Fibroblast of lung (primary cell): ENCODE results near the gene ADGRF4. TPM values are rescaled to one million over a fixed set of nuclear protein-coding genes. Genes with fewer than 3 reads are reported as not detected.

ENCODE experiments used
- DNase-seq, 2 donors: peaks; one replicate each; pipeline versions ENCODE4 v3.0.0 to v3.0.0-alpha.2; 2010; ENCODE audit warnings: low read depth in 2 of 2
- H2AFZ ChIP-seq: 2 replicates; pipeline ENCODE4 v1.5.1; 2012; ENCODE audit warnings: low read length, control low read depth, inconsistent platforms
- H3K27ac ChIP-seq: 2 replicates; pipeline ENCODE4 v1.5.1; 2011; ENCODE audit warnings: low read length, control low read depth; ENCODE audit not compliant: insufficient read depth
- H3K27me3 ChIP-seq: 2 replicates; pipeline ENCODE4 v1.5.1; 2011; ENCODE audit warnings: mild to moderate bottlenecking, low read length; ENCODE audit not compliant: control insufficient read depth, insufficient read depth
- H3K36me3 ChIP-seq: 2 replicates; pipeline ENCODE4 v1.5.1; 2011; ENCODE audit warnings: low read length; ENCODE audit not compliant: control insufficient read depth, insufficient read depth
- H3K4me1 ChIP-seq: 2 replicates; pipeline ENCODE4 v1.5.1; 2011; ENCODE audit warnings: low read length; ENCODE audit not compliant: control insufficient read depth, insufficient read depth; ENCODE audit errors: extremely low read depth
- H3K4me2 ChIP-seq: 2 replicates; pipeline ENCODE4 v1.5.1; 2011; ENCODE audit warnings: low read length, control low read depth; ENCODE audit not compliant: insufficient read depth; ENCODE audit errors: extremely low read depth
- H3K4me3 ChIP-seq, 4 experiments: fragments of 200-600 bp in 1 of 4; sonication (generic) in 1 of 4; replicated peaks in 1 of 4; 2 replicates each; pipeline ENCODE4 v1.5.1; 2011 to 2016; ENCODE audit warnings: low read length in 4 of 4, low read depth in 3 of 4, mild to moderate bottlenecking in 3 of 4, control low read depth in 2 of 4, inconsistent platforms in 1 of 4, mixed read lengths in 1 of 4; ENCODE audit not compliant: insufficient read depth in 1 of 4; ENCODE audit errors: control extremely low read depth in 1 of 4
- H3K79me2 ChIP-seq: 2 replicates; pipeline ENCODE4 v1.5.1; 2012; ENCODE audit warnings: mild to moderate bottlenecking, low read length, inconsistent platforms; ENCODE audit not compliant: control insufficient read depth, insufficient read depth
- H3K9ac ChIP-seq: 2 replicates; pipeline ENCODE4 v1.5.1; 2011; ENCODE audit warnings: mild to moderate bottlenecking, low read length, control low read depth; ENCODE audit not compliant: insufficient read depth
- H3K9me3 ChIP-seq: 2 replicates; pipeline ENCODE4 v1.5.1; 2012; ENCODE audit warnings: low read depth, low read length; ENCODE audit not compliant: control insufficient read depth, insufficient read depth
- H4K20me1 ChIP-seq: 2 replicates; pipeline ENCODE4 v1.5.1; 2011; ENCODE audit warnings: low read length; ENCODE audit not compliant: control insufficient read depth, insufficient read depth; ENCODE audit errors: extremely low read depth
- EZH2 ChIP-seq: IDR thresholded peaks from 2 replicates; pipeline ENCODE4 v1.5.1; 2012; ENCODE audit warnings: low read length, control low read depth, mild to moderate bottlenecking; ENCODE audit errors: missing control alignments
- polyA plus RNA-seq, 2 donors: library from polyadenylated mRNA; depleted of rRNA in 1 of 2; stranded (reverse) in 1 of 2; unstranded in 1 of 2; fragments of >200 nt; gene quantifications; 2 replicates each; pipeline ENCODE4 v1.2.1, GENCODE V29; 2011 to 2012; ENCODE audit warnings: missing spikeins in 1 of 2
- total RNA-seq: library from RNA; depleted of rRNA; stranded (reverse); fragments of >200 nt; gene quantifications from 2 replicates; pipeline ENCODE4 v1.2.1, GENCODE V29; 2014
- TF ChIP-seq, protein P1 (sequence below), 2 donors: IDR thresholded peaks in 1 of 2; conservative IDR thresholded peaks in 1 of 2; 1 replicate in 1 of 2; 2 replicates in 1 of 2; pipeline ENCODE4 v1.5.1; 2011 to 2012; ENCODE audit warnings: low read length in 2 of 2, control low read depth in 1 of 2, inconsistent platforms in 1 of 2, low read depth in 1 of 2, mild to moderate bottlenecking in 1 of 2

ADGRF4 gene
- total and polyA plus RNA-seq, 2 donors (not counting 1 experiment from before 2014, with no cell fraction given) = not detected

DNA sequence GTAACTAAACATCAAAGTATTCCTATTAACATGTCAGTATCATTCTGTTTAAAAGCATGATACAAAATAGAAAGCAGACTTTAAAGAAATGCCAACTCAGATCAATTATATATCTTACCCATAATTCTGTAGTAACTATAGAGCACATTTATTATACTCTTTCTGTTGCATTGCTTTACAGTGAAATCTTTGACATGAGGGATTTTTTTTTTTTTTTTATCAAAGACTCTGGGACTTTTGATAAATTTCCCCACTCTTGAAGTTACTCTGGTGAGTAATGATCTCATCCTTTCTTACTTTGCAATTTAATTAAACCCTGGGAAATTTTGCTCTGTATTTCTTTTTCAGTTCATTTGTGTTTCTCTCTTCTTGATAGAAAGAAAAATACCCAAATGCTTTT, 17.4 kb downstream of the ADGRF4 start:
- no peaks in the 10 kb centered on the region for H3K36me3 ChIP-seq
- no peaks in the 10 kb centered on the region for H3K79me2 ChIP-seq
- H3K4me1 ChIP-seq = no peaks in the 10 kb centered on the region
- DNase-seq = no peak
- H3K9me3 ChIP-seq = no peaks in the 10 kb centered on the region
- H4K20me1 ChIP-seq = no peaks in the 10 kb centered on the region
- H3K9ac ChIP-seq = no peak overlapping the region
- TF ChIP-seq, protein P1, sequence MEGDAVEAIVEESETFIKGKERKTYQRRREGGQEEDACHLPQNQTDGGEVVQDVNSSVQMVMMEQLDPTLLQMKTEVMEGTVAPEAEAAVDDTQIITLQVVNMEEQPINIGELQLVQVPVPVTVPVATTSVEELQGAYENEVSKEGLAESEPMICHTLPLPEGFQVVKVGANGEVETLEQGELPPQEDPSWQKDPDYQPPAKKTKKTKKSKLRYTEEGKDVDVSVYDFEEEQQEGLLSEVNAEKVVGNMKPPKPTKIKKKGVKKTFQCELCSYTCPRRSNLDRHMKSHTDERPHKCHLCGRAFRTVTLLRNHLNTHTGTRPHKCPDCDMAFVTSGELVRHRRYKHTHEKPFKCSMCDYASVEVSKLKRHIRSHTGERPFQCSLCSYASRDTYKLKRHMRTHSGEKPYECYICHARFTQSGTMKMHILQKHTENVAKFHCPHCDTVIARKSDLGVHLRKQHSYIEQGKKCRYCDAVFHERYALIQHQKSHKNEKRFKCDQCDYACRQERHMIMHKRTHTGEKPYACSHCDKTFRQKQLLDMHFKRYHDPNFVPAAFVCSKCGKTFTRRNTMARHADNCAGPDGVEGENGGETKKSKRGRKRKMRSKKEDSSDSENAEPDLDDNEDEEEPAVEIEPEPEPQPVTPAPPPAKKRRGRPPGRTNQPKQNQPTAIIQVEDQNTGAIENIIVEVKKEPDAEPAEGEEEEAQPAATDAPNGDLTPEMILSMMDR (conservative IDR thresholded peaks at IDR 0.05 in 1 of 2, IDR thresholded peaks at IDR 0.05 in 1 of 2; ENCODE audit: low read depth in 1 of 2, low read length in 2 of 2) = no peak
- TF ChIP-seq EZH2 = no peak
- H3K4me2 ChIP-seq = no peak overlapping the region
- H3K27ac ChIP-seq = no peak overlapping the region
- no peak overlapping the region for H2AFZ ChIP-seq
- H3K27me3 ChIP-seq = no peaks in the 10 kb centered on the region
- H3K4me3 ChIP-seq = no peak overlapping the region

DNA sequence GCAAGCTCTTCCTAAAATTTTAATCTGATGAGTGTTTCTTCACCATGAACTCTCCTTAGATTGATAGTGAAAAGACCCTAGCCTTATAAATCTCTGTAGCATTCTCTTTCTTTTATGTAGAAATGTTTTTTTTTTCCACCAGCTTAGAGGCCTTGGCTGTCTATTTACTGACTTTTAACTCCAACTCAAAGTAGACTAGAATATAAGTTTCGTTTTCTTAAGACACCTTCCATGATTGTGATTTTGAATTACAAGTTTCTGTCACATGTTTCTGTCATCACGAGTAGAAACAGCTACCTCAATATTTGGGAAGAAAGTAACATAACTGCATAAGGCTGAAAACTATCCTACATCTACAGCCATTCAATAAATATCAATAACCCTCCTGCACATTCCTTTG, 17.8 kb downstream of the ADGRF4 start:
- no peaks in the 10 kb centered on the region for H3K27me3 ChIP-seq
- TF ChIP-seq EZH2 = no peak
- TF ChIP-seq, protein P1 (conservative IDR thresholded peaks at IDR 0.05 in 1 of 2, IDR thresholded peaks at IDR 0.05 in 1 of 2; ENCODE audit: low read depth in 1 of 2, low read length in 2 of 2) = no peak
- H2AFZ ChIP-seq = no peak overlapping the region
- no peaks in the 10 kb centered on the region for H3K36me3 ChIP-seq
- H3K9me3 ChIP-seq = no peaks in the 10 kb centered on the region
- no peak overlapping the region for H3K9ac ChIP-seq
- DNase-seq = no peak
- H3K4me2 ChIP-seq = no peak overlapping the region
- H3K27ac ChIP-seq = no peak overlapping the region
- no peak overlapping the region for H3K4me3 ChIP-seq
- no peaks in the 10 kb centered on the region for H3K4me1 ChIP-seq
- H3K79me2 ChIP-seq = no peaks in the 10 kb centered on the region
- H4K20me1 ChIP-seq = no peaks in the 10 kb centered on the region

DNA sequence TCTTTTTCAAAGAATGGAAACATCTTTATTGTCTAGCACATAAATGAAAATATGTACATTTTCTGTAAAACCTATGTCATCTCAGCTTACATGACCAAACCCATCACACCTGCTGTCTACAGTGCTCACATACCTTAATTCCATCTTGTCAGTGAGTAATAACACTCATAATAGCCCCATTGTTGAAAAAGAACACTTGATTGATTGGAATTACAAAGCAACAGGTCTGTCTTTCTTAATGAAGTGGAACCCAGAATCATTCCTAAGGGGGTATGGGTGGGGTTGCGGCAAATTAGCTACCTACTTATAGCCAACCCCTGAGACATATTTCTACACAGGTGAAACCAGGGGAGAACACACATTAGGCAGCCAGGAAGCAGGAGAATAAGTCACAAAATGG, 20.2 kb downstream of the ADGRF4 start:
- Histone ChIP-seq H3K9ac (no peak overlapping the region), H3K79me2 (no peaks in the 10 kb centered on the region), H3K9me3 (no peaks in the 10 kb centered on the region), H3K36me3 (no peaks in the 10 kb centered on the region), H3K4me3 (no peak overlapping the region), H3K4me1 (no peaks in the 10 kb centered on the region), H4K20me1 (no peaks in the 10 kb centered on the region), H2AFZ (no peak overlapping the region), H3K4me2 (no peak overlapping the region), H3K27ac (no peak overlapping the region), H3K27me3 (no peaks in the 10 kb centered on the region)
- TF ChIP-seq EZH2 = no peak
- TF ChIP-seq, protein P1 (conservative IDR thresholded peaks at IDR 0.05 in 1 of 2, IDR thresholded peaks at IDR 0.05 in 1 of 2; ENCODE audit: low read depth in 1 of 2, low read length in 2 of 2) = no peak
- no peak for DNase-seq
